Stimulated activated naive CD4-positive, alpha-beta T cell treated with Interleukin-2 at 50 U/mL for 16 hours (primary cell): ENCODE results near the gene LTBP2.
"Not testable (repeated sequence)": the region's sequence is repeated elsewhere in the genome, so short reads cannot be mapped to it uniquely, and the experiment has no call there.

Experiments
- DNase-seq: peaks from one replicate; lab custom pipeline; 2025; lab: John Stamatoyannopoulos, UW

The LTBP2 gene

GRCh38 chr14:74482571-74482970 lies 129.5 kb downstream of the LTBP2 start:
- DNase-seq, result no peak

GRCh38 chr14:74480046-74480445 lies 132.0 kb downstream of the LTBP2 start:
- DNase-seq, result no peak

- DNase-seq, result no peak
Observed at GRCh38 chr14:74478996-74479635, 132.9 kb downstream of the LTBP2 start.

GRCh38 chr14:74476607-74477006 lies 135.4 kb downstream of the LTBP2 start:
- DNase-seq, result no peak

GRCh38 chr14:74476107-74476506 lies 135.9 kb downstream of the LTBP2 start:
- no peak for DNase-seq

GRCh38 chr14:74475678-74476077 lies 136.4 kb downstream of the LTBP2 start:
- DNase-seq, result no peak

GRCh38 chr14:74474376-74474775 lies 137.7 kb downstream of the LTBP2 start:
- no peak for DNase-seq

GRCh38 chr14:74472601-74473000 lies 139.4 kb downstream of the LTBP2 start:
- DNase-seq, result no peak

- DNase-seq, result no peak
Observed at GRCh38 chr14:74469548-74470518, 142.2 kb downstream of the LTBP2 start.

- no peak for DNase-seq
Observed at GRCh38 chr14:74468513-74468912, 143.5 kb downstream of the LTBP2 start.

- no peak for DNase-seq
Observed at GRCh38 chr14:74465335-74465734, 146.7 kb downstream of the LTBP2 start.

- DNase-seq, result no peak
Observed at GRCh38 chr14:74464785-74465184, 147.3 kb downstream of the LTBP2 start.

GRCh38 chr14:74463697-74464096 lies 148.3 kb downstream of the LTBP2 start:
- DNase-seq, result no peak

GRCh38 chr14:74462993-74463392 lies 149.0 kb downstream of the LTBP2 start:
- DNase-seq, result no peak

GRCh38 chr14:74459976-74460375 lies 152.1 kb downstream of the LTBP2 start:
- DNase-seq, result no peak

GRCh38 chr14:74459289-74459946 lies 152.6 kb downstream of the LTBP2 start:
- DNase-seq, result peak; percentile 3

- no peak for DNase-seq
Observed at GRCh38 chr14:74457565-74457895, 154.5 kb downstream of the LTBP2 start.

GRCh38 chr14:74456684-74457564 lies 155.1 kb downstream of the LTBP2 start:
- DNase-seq, result no peak

GRCh38 chr14:74454397-74454796 lies 157.6 kb downstream of the LTBP2 start:
- DNase-seq, result not testable (repeated sequence)
